HCT116 (cell line): ENCODE data around the gene PIH1D1. TPM values are rescaled to one million over a fixed set of nuclear protein-coding genes. Genes with fewer than 3 reads are reported as not detected.

Source experiments
- ATAC-seq: fragments of 200-7000 bp; cut with Tn5 transposase; 2 replicates; pipeline ENCODE4 v1.9.1; 2020; ENCODE audit warnings: mild to moderate bottlenecking, moderate library complexity
- BruUV-seq: library from RNA; stranded (reverse); fragments of 400-500 nt; replicated peaks from 2 replicates; lab custom pipeline; 2021; lab: Mats Ljungman, UMichigan
- CTCF ChIA-PET: fragments of 300-600 bp; sonication (Branson Sonifier 250); formaldehyde crosslinking; loops from one replicate; lab custom pipeline; 2021; ENCODE audit warnings: antibody characterized with exemption; lab: Charles Lee
- POLR2A ChIA-PET: fragments of 300-600, 350-600 bp; sonication (Branson Sonifier 250); formaldehyde crosslinking; loops from one replicate; lab custom pipeline; 2021; ENCODE audit warnings: antibody characterized with exemption; lab: Charles Lee
- RAD21 ChIA-PET, 2 experiments: fragments of 300-600 bp; sonication (Branson Sonifier 250); formaldehyde crosslinking; loops; one replicate each; lab custom pipeline; 2023; ENCODE audit warnings: low total read pairs in 2 of 2; ENCODE audit not compliant: uncharacterized antibody in 2 of 2, unreplicated experiment in 2 of 2, low non-redundant PET in 1 of 2; lab: Charles Lee
- DNase-seq: peaks from one replicate; pipeline ENCODE4 v3.0.0-alpha.2; 2010; ENCODE audit warnings: low read depth, low spot score
- H2AFZ ChIP-seq: fragments of 200-600 bp; shearing (Covaris generic), sonication (generic); 2 replicates; pipeline ENCODE4 v1.6.1; 2017; ENCODE audit warnings: low read depth, mixed run types, mixed read lengths, antibody characterized with exemption, low read length; ENCODE audit not compliant: poor library complexity, severe bottlenecking
- H3K27ac ChIP-seq: 2 replicates; pipeline ENCODE4 v1.5.1; 2012; ENCODE audit warnings: low read depth, low read length
- H3K27me3 ChIP-seq: fragments of 200-600 bp; sonication (generic); 2 replicates; pipeline ENCODE4 v1.6.1; 2016; ENCODE audit warnings: mixed run types, low read length, mixed read lengths; ENCODE audit not compliant: insufficient read depth
- H3K36me3 ChIP-seq, 2 experiments: fragments of 200-500 bp in 1 of 2; fragments of 200-600 bp in 1 of 2; sonication (Bioruptor generic) in 1 of 2; sonication (generic) in 1 of 2; 2 replicates each; pipeline versions ENCODE4 v1.5.1 to v1.6.1; 2014 to 2016; ENCODE audit warnings: low read length in 2 of 2, inconsistent platforms in 1 of 2, mixed read lengths in 1 of 2, mixed run types in 1 of 2; ENCODE audit not compliant: insufficient read depth in 2 of 2, control insufficient read depth in 1 of 2
- H3K4me1 ChIP-seq, 2 experiments: fragments of 200-600 bp in 1 of 2; sonication (generic) in 1 of 2; 2 replicates each; pipeline versions ENCODE4 v1.5.1 to v1.6.1; 2012 to 2017; ENCODE audit warnings: low read length in 2 of 2, inconsistent platforms in 1 of 2, mild to moderate bottlenecking in 1 of 2, mixed read lengths in 1 of 2, mixed run types in 1 of 2, moderate library complexity in 1 of 2; ENCODE audit not compliant: insufficient read depth in 2 of 2, control insufficient read depth in 1 of 2
- H3K4me2 ChIP-seq: fragments of 200-600 bp; sonication (generic); 2 replicates; pipeline ENCODE4 v1.6.1; 2017; ENCODE audit warnings: mixed run types, low read length, mixed read lengths
- H3K4me3 ChIP-seq, 2 experiments: fragments of 200-600 bp in 1 of 2; sonication (generic) in 1 of 2; replicated peaks in 1 of 2; 2 replicates each; pipeline ENCODE4 v1.5.1; 2011 to 2016; ENCODE audit warnings: low read length in 2 of 2, control low read depth in 1 of 2, low read depth in 1 of 2, mild to moderate bottlenecking in 1 of 2, mixed read lengths in 1 of 2, mixed run types in 1 of 2
- H3K79me2 ChIP-seq: fragments of 200-600 bp; sonication (generic); 2 replicates; pipeline ENCODE4 v1.6.1; 2017; ENCODE audit warnings: mild to moderate bottlenecking, mixed run types, low read length, moderate library complexity, mixed read lengths; ENCODE audit not compliant: insufficient read depth
- H3K9ac ChIP-seq: fragments of 200-600 bp; sonication (generic); 2 replicates; pipeline ENCODE4 v1.6.1; 2016; ENCODE audit warnings: low read length, mixed read lengths
- H3K9me2 ChIP-seq: fragments of 200-600 bp; sonication (generic), shearing (Covaris generic); 2 replicates; pipeline ENCODE4 v1.6.1; 2017; ENCODE audit warnings: mixed run types, mild to moderate bottlenecking, moderate library complexity; ENCODE audit not compliant: insufficient read depth
- H3K9me3 ChIP-seq, 2 experiments: fragments of 200-500 bp in 1 of 2; fragments of 200-600 bp in 1 of 2; sonication (Bioruptor generic) in 1 of 2; sonication (generic) in 1 of 2; 2 replicates each; pipeline ENCODE4 v1.6.1; 2014 to 2017; ENCODE audit warnings: low read length in 2 of 2, mixed read lengths in 2 of 2, inconsistent platforms in 1 of 2, low read depth in 1 of 2, mild to moderate bottlenecking in 1 of 2, mixed run types in 1 of 2, moderate library complexity in 1 of 2; ENCODE audit not compliant: control insufficient read depth in 1 of 2, insufficient read depth in 1 of 2
- H4K20me1 ChIP-seq: fragments of 200-600 bp; sonication (generic), shearing (Covaris generic); 2 replicates; pipeline ENCODE4 v1.6.1; 2017; ENCODE audit warnings: mixed run types, mild to moderate bottlenecking, moderate library complexity; ENCODE audit not compliant: insufficient read depth
- CBX3 ChIP-seq: IDR thresholded peaks from 2 replicates; pipeline ENCODE4 v1.6.1; 2012; ENCODE audit warnings: low read depth
- CEBPB ChIP-seq: IDR thresholded peaks from 2 replicates; pipeline ENCODE4 v1.6.1; 2012; ENCODE audit warnings: low read depth
- EZH2 ChIP-seq: fragments of 200-600 bp; sonication (generic); IDR thresholded peaks from 2 replicates; pipeline ENCODE4 v1.6.1; 2017; ENCODE audit warnings: antibody characterized with exemption, mixed run types
- EZH2phosphoT487 ChIP-seq: fragments of 200-600 bp; IDR thresholded peaks from 2 replicates; pipeline ENCODE4 v1.6.1; 2018; ENCODE audit warnings: antibody characterized with exemption, borderline replicate concordance
- POLR2A ChIP-seq: IDR thresholded peaks from 2 replicates; pipeline ENCODE4 v1.7.0; 2011; ENCODE audit warnings: borderline replicate concordance; ENCODE audit not compliant: insufficient read depth, insufficient read length; ENCODE audit errors: extremely low read depth
- RAD21 ChIP-seq: IDR thresholded peaks from 2 replicates; pipeline ENCODE4 v1.6.1; 2012; ENCODE audit warnings: low read depth, mild to moderate bottlenecking
- REST ChIP-seq: IDR thresholded peaks from 2 replicates; pipeline ENCODE4 v1.6.1; 2012; ENCODE audit warnings: low read depth
- SP1 ChIP-seq: IDR thresholded peaks from 2 replicates; pipeline ENCODE4 v1.6.1; 2012; ENCODE audit warnings: low read depth
- SRF ChIP-seq: IDR thresholded peaks from 2 replicates; pipeline ENCODE4 v1.6.1; 2012; ENCODE audit warnings: low read depth
- TCF7L2 ChIP-seq: IDR thresholded peaks from 2 replicates; pipeline ENCODE4 v1.7.0; 2011; ENCODE audit warnings: borderline replicate concordance, inconsistent platforms; ENCODE audit not compliant: insufficient read depth, insufficient read length; ENCODE audit errors: extremely low read depth
- YY1 ChIP-seq: IDR thresholded peaks from 2 replicates; pipeline ENCODE4 v1.6.1; 2011; ENCODE audit warnings: low read length, low read depth, moderate library complexity, mild to moderate bottlenecking; ENCODE audit not compliant: insufficient replicate concordance; ENCODE audit errors: extremely low read depth
- ZBTB33 ChIP-seq: IDR thresholded peaks from 2 replicates; pipeline ENCODE4 v1.6.1; 2011; ENCODE audit warnings: mild to moderate bottlenecking, low read length, moderate library complexity; ENCODE audit not compliant: insufficient replicate concordance; ENCODE audit errors: extremely low read depth
- ZFX ChIP-seq: fragments of 450-650 bp; IDR thresholded peaks from 2 replicates; pipeline ENCODE4 v1.6.1; 2017
- ZNF274 ChIP-seq: fragments of 200-500 bp; sonication (Bioruptor generic); IDR thresholded peaks from 2 replicates; pipeline ENCODE4 v1.6.1; 2014; ENCODE audit warnings: mild to moderate bottlenecking, low read depth, low read length, inconsistent platforms
- intact Hi-C: fragments of 100-400 bp; cut with micrococcal nuclease; formaldehyde crosslinking; loops from 2 replicates; pipeline ENCODE4 v1.10.0; 2022
- total RNA-seq: library from RNA; stranded (reverse); gene quantifications from one replicate; pipeline ENCODE4 v1.2.1, GENCODE V29; 2021; ENCODE audit not compliant: unreplicated experiment
- TF ChIP-seq, protein P1 (sequence below), 3 experiments: fragments of 200-600 bp in 1 of 3; sonication (generic) in 1 of 3; IDR thresholded peaks in 2 of 3; conservative IDR thresholded peaks in 1 of 3; 2 replicates each; pipeline ENCODE4 v1.5.1; 2012 to 2017; ENCODE audit warnings: low read depth in 2 of 3, low read length in 2 of 3, antibody characterized with exemption in 1 of 3, borderline replicate concordance in 1 of 3, control low read depth in 1 of 3, mild to moderate bottlenecking in 1 of 3, mixed read lengths in 1 of 3, mixed run types in 1 of 3, moderate library complexity in 1 of 3; ENCODE audit not compliant: insufficient read depth in 1 of 3
- TF ChIP-seq, protein P2 (sequence below): IDR thresholded peaks from 2 replicates; pipeline ENCODE4 v1.6.1; 2012
- TF ChIP-seq, protein P3 (sequence below): IDR thresholded peaks from 2 replicates; pipeline ENCODE4 v1.6.1; 2012

The PIH1D1 gene
- total RNA-seq, 1 experiment from 2014 or later, result 152 TPM

- peak; percentile 68 for ATAC-seq
- no peak overlapping the region for H2AFZ ChIP-seq
- RAD21 ChIA-PET, result no interaction called here
- H3K27ac ChIP-seq, result no peak overlapping the region
- H4K20me1 ChIP-seq, result no peaks in the 10 kb centered on the region
- no peaks in the 10 kb centered on the region for H3K79me2 ChIP-seq
- no peaks in the 10 kb centered on the region for H3K9me3 ChIP-seq
- BruUV-seq, result no TSS peak
- no peak overlapping the region for H3K4me3 ChIP-seq
- no peak for DNase-seq
- peaks cover 0 to 4% of the 10 kb centered on the region in 2 experiments; a peak in 1 of 4 replicates for H3K4me1 ChIP-seq
- H3K27me3 ChIP-seq, result peaks cover 21% of the 10 kb centered on the region
- intact Hi-C loops, result no loop called here
- TF ChIP-seq ZBTB33 (no peak), POLR2A (no peak), EZH2phosphoT487 (no peak), YY1 (no peak), CEBPB (no peak), TCF7L2 (no peak), REST (no peak), RAD21 (no peak), SRF (no peak), ZNF274 (no peak), CBX3 (no peak), EZH2 (no peak), ZFX (no peak), SP1 (no peak)
- TF ChIP-seq, protein P1, sequence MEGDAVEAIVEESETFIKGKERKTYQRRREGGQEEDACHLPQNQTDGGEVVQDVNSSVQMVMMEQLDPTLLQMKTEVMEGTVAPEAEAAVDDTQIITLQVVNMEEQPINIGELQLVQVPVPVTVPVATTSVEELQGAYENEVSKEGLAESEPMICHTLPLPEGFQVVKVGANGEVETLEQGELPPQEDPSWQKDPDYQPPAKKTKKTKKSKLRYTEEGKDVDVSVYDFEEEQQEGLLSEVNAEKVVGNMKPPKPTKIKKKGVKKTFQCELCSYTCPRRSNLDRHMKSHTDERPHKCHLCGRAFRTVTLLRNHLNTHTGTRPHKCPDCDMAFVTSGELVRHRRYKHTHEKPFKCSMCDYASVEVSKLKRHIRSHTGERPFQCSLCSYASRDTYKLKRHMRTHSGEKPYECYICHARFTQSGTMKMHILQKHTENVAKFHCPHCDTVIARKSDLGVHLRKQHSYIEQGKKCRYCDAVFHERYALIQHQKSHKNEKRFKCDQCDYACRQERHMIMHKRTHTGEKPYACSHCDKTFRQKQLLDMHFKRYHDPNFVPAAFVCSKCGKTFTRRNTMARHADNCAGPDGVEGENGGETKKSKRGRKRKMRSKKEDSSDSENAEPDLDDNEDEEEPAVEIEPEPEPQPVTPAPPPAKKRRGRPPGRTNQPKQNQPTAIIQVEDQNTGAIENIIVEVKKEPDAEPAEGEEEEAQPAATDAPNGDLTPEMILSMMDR (IDR thresholded peaks at IDR 0.05 in 2 of 3, conservative IDR thresholded peaks at IDR 0.05 in 1 of 3; ENCODE audit: borderline replicate concordance in 1 of 3, insufficient read depth in 1 of 3, low read depth in 2 of 3, low read length in 2 of 3), result no peak
- TF ChIP-seq, protein P2, sequence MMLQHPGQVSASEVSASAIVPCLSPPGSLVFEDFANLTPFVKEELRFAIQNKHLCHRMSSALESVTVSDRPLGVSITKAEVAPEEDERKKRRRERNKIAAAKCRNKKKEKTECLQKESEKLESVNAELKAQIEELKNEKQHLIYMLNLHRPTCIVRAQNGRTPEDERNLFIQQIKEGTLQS, result no peak
- TF ChIP-seq, protein P3, sequence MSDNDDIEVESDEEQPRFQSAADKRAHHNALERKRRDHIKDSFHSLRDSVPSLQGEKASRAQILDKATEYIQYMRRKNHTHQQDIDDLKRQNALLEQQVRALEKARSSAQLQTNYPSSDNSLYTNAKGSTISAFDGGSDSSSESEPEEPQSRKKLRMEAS, result no peak
- no peak overlapping the region for H3K4me2 ChIP-seq
- H3K36me3 ChIP-seq, result no peaks in the 10 kb centered on the region
- no peak overlapping the region for H3K9ac ChIP-seq
- no peaks in the 10 kb centered on the region for H3K9me2 ChIP-seq
- POLR2A ChIA-PET, result no interaction called here
- CTCF ChIA-PET, result no interaction called here
Observed at GRCh38 chr19:49436381-49437017, 15.1 kb downstream of the PIH1D1 start.
